Epithelial cell of esophagus (primary cell): ENCODE data around the gene RICTOR.

Experiments
- DNase-seq: peaks from one replicate; pipeline ENCODE4 v3.0.0; 2010; ENCODE audit warnings: low read depth
- H3K4me3 ChIP-seq: 2 replicates; pipeline ENCODE4 v1.5.1; 2011; ENCODE audit warnings: mild to moderate bottlenecking, low read length, control low read depth
- TF ChIP-seq, protein P1 (sequence below): IDR thresholded peaks from 2 replicates; pipeline ENCODE4 v1.5.1; 2011; ENCODE audit warnings: low read depth, mild to moderate bottlenecking, low read length, control low read depth, inconsistent platforms; ENCODE audit not compliant: insufficient read depth; ENCODE audit errors: missing control alignments

Gene RICTOR

DNA sequence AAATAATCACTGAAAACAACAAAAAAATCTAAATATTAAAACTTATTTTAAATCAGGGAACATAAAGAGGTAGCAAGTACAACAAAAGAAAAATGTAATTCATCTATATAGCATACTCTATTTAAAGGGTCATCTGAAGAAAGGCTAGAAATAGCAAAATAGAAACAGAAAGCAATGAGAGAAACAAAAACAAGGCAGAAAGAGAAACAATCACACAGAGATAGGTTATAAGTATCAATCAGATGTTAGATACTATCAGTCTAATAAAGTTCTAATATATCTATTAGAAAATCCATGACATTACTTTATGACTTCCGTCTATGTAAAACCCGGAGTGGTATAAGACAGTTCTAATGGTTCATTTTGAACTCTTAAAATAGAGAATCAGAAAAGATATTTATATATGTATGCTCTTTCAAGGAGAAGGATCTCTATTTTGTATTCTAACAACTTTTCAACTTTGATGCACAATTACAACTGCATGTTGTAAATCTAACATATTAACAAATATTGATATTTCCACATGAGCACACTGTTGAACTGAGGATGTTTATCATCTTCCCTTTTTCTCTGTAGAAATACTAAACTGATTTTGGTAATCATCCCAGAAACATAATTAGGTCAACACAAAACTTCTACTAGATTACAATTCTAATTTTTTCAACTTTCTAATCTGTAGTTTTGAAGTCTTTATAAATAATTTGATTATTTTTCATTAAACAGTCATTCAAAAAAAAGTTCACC, 15.8 kb downstream of the RICTOR start:
- H3K4me3 ChIP-seq = no peak overlapping the region
- TF ChIP-seq, protein P1, sequence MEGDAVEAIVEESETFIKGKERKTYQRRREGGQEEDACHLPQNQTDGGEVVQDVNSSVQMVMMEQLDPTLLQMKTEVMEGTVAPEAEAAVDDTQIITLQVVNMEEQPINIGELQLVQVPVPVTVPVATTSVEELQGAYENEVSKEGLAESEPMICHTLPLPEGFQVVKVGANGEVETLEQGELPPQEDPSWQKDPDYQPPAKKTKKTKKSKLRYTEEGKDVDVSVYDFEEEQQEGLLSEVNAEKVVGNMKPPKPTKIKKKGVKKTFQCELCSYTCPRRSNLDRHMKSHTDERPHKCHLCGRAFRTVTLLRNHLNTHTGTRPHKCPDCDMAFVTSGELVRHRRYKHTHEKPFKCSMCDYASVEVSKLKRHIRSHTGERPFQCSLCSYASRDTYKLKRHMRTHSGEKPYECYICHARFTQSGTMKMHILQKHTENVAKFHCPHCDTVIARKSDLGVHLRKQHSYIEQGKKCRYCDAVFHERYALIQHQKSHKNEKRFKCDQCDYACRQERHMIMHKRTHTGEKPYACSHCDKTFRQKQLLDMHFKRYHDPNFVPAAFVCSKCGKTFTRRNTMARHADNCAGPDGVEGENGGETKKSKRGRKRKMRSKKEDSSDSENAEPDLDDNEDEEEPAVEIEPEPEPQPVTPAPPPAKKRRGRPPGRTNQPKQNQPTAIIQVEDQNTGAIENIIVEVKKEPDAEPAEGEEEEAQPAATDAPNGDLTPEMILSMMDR = no peak
- DNase-seq = no peak

DNA sequence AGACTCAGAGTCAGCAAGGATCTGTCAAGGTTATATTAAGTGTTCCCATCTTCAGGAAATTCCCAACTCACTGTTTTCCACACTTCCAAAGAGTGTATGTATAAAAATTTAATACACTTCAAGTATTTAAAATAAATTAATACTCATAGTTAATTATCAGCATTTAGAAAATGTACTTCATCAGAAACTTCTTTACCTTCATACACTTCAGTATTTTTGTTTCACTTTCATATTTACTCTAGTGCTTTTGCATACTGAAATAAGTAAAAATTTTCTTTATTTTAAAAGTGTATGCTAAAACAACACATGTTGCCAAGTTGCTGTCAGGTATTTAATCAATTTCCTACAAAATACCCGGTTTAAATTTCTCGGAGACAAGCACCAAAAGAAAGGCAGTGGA, 16.5 kb downstream of the RICTOR start:
- TF ChIP-seq, protein P1 = no peak
- H3K4me3 ChIP-seq = no peak overlapping the region
- DNase-seq = no peak

DNA sequence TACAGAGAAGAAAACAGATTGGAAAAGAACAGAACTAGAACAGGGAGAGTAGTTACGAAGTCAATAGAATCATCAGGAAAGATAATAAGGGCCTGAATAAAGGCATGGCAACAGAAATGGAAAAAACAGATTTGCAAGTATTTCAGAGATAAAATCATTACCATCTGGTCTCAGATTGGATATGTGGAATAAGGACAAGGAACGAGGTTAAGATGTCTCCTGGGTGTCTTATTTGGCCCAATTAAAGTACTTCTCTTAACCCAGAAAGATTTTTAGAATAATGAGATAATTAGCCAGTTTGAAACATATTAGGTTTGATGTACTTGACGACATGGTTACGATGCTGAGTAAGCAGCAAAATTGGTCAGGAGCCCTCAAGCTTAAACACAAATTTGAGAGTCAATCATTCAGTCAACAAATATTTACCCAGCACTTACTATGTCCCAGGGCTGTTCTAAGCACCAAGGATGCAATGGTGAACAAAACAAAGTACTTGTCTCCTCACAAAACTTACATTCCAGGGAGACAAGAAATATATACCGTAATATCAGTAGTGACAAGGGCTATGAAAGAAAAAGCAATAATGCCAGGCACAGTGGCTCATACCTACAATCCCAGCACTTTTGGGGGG, 18.3 kb downstream of the RICTOR start:
- TF ChIP-seq, protein P1 = no peak
- no peak for DNase-seq
- no peak overlapping the region for H3K4me3 ChIP-seq

DNA sequence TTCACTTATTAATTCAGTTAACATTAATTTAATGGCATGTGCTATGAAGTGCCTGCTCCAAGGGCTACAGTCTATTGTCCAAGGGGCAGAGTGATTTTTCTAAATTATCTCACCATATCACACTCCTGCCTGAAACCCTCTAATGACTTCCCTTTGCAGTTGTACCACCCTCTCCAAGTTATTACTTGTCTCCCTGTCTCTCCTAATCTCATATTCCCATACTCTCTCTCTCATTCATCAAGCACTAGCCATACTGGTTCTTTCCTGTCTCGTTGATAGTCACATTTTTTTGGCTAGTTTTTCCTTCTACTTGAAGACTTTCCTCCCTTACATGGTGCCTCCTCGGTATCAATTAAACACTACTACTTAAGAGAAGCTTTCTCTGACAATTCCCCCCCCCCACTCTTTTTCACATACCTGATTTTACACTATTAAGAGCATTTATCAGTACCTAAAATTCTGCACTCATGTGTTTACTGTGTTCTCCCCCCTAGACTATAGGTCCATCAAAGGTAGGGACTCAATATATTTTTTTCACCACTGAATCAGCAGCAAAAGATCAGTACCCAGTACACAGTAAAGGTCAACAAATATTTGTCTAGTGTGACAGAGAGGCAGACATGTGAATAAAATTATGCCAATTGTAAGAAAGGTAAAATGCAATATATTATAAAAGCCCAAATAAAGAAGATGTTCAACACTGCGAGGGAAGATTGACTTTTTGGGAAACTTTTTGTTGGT, 19.0 kb downstream of the RICTOR start:
- DNase-seq = no peak
- TF ChIP-seq, protein P1 = no peak
- H3K4me3 ChIP-seq = no peak overlapping the region

DNA sequence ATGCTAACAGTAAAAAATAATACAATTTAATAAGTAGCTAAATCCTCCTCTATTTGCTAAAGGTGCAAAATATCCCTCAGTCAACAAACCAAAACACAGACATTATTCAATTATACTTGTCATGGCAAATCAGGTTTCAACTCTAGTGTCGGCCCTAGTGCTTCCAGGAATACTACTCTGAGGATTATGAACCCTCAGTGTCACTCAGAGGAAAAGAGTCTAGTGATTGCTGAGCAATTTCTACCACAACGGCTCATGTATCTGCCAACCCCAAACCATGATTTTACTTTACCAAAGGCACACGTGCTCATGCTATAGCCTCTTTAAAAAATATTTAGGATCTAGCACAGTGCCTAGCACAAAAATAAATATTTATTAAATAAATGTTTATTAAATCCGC, 21.0 kb downstream of the RICTOR start:
- TF ChIP-seq, protein P1 = no peak
- H3K4me3 ChIP-seq = no peak overlapping the region
- no peak for DNase-seq

DNA sequence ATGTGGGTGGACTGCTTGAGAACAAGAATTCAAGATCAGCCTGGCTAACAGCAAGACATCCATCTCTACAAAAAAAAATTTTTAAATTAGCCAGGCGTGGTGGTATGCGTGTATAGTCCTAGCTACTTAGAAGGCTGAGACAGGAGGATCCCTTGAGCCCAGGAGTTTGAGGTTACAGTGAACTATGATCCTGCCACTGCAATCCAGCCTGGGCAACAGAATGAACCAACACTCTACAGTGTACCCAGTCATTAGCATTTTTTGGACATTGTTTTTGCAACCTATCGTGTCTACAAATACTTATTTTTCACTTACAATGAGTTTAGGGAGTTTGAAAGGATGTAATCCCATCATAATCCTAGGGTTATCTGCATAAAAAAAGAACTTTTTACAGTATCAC, 22.1 kb downstream of the RICTOR start:
- H3K4me3 ChIP-seq = no peak overlapping the region
- TF ChIP-seq, protein P1 = no peak
- DNase-seq = no peak
